T-cell (primary cell): Measurements from ENCODE around the gene AIRE. TPM values are rescaled to one million over a fixed set of nuclear protein-coding genes. Genes with fewer than 3 reads are reported as not detected.

ENCODE experiments used
- ATAC-seq, 4 experiments: fragments of 200-7000 bp in 3 of 4; fragments of 150-1000 bp in 1 of 4; cut with Tn5 transposase; replicated peaks in 1 of 4; 1 replicate in 3 of 4; 2 replicates in 1 of 4; pipeline ENCODE4 v1.10.0; 2021; ENCODE audit warnings: moderate library complexity in 3 of 4, mild to moderate bottlenecking in 2 of 4, moderate number of reproducible peaks in 1 of 4
- CTCF ChIA-PET, 2 donors: fragments of 300-600 bp; sonication (Branson Sonifier 250); formaldehyde crosslinking; loops; one replicate each; lab custom pipeline; 2022; ENCODE audit warnings: antibody characterized with exemption in 2 of 2; lab: Charles Lee
- POLR2A ChIA-PET, 2 donors: fragments of 300-600 bp; sonication (Branson Sonifier 250); formaldehyde crosslinking; loops; one replicate each; lab custom pipeline; 2022; ENCODE audit warnings: antibody characterized with exemption in 2 of 2; lab: Charles Lee
- DNase-seq, 35 experiments: peaks; one replicate each; pipeline versions ENCODE4 v3.0.0 to v3.0.0-alpha.2; 2013 to 2023
- H3K27ac ChIP-seq: one replicate; pipeline ENCODE4 v1.5.1; 2013; ENCODE audit warnings: low read length
- H3K27me3 ChIP-seq, 2 experiments: replicated peaks in 1 of 2; 1 replicate in 1 of 2; 2 replicates in 1 of 2; pipeline versions ENCODE4 v1.6.1 to v1.7.0; 2013; ENCODE audit warnings: low read length in 1 of 2, mixed read lengths in 1 of 2; ENCODE audit not compliant: control insufficient read depth in 2 of 2, insufficient read depth in 2 of 2; ENCODE audit errors: extremely low read depth in 1 of 2
- H3K36me3 ChIP-seq, 2 donors: 1 replicate in 1 of 2; 2 replicates in 1 of 2; pipeline versions ENCODE4 v1.6.1 to v1.7.0; 2013; ENCODE audit warnings: low read length in 1 of 2; ENCODE audit not compliant: control insufficient read depth in 2 of 2, insufficient read depth in 1 of 2; ENCODE audit errors: extremely low read depth in 1 of 2
- H3K4me1 ChIP-seq, 2 experiments: 1 replicate in 1 of 2; 2 replicates in 1 of 2; pipeline versions ENCODE4 v1.6.1 to v1.7.0; 2013; ENCODE audit warnings: low read length in 2 of 2, mixed read lengths in 1 of 2; ENCODE audit not compliant: insufficient read depth in 2 of 2, control insufficient read depth in 1 of 2; ENCODE audit errors: extremely low read depth in 1 of 2
- H3K4me3 ChIP-seq, 2 donors: 1 replicate in 1 of 2; 2 replicates in 1 of 2; pipeline versions ENCODE4 v1.5.1 to v1.7.0; 2013; ENCODE audit warnings: mild to moderate bottlenecking in 2 of 2, low read length in 1 of 2, moderate library complexity in 1 of 2; ENCODE audit not compliant: control insufficient read depth in 1 of 2; ENCODE audit errors: extremely low read depth in 1 of 2
- H3K9me3 ChIP-seq: 2 replicates; pipeline ENCODE4 v1.7.0; 2013
- H3K27ac Mint-ChIP-seq, 2 donors: one replicate each; pipeline ENCODE4 v1.8.0; 2020 to 2021; ENCODE audit warnings: mild to moderate bottlenecking in 2 of 2, mixed read lengths in 2 of 2
- H3K27me3 Mint-ChIP-seq, 2 donors: one replicate each; pipeline ENCODE4 v1.8.0; 2021 to 2022; ENCODE audit warnings: mixed read lengths in 2 of 2
- H3K36me3 Mint-ChIP-seq: one replicate; pipeline ENCODE4 v1.8.0; 2021; ENCODE audit warnings: mixed read lengths
- H3K4me1 Mint-ChIP-seq, 3 donors: one replicate each; pipeline ENCODE4 v1.8.0; 2020 to 2022; ENCODE audit warnings: mixed read lengths in 3 of 3, mild to moderate bottlenecking in 1 of 3
- H3K4me3 Mint-ChIP-seq, 3 donors: one replicate each; pipeline ENCODE4 v1.8.0; 2020 to 2022; ENCODE audit warnings: mild to moderate bottlenecking in 3 of 3, mixed read lengths in 3 of 3, moderate library complexity in 3 of 3
- H3K9me3 Mint-ChIP-seq, 3 donors: one replicate each; pipeline ENCODE4 v1.8.0; 2020 to 2022; ENCODE audit warnings: mixed read lengths in 3 of 3
- WGBS: methylation state at CpG from one replicate; pipeline ENCODE4 v1.1.5; 2013; ENCODE audit warnings: missing lambda C conversion rate; ENCODE audit not compliant: insufficient coverage; 5-methylcytosine and 5-hydroxymethylcytosine counted together
- total RNA-seq, 35 experiments: library from RNA in 6 of 35; stranded (reverse) in 6 of 35; fragments of 120-200 nt in 1 of 35; gene quantifications; one replicate each; pipeline versions ENCODE4 v1.2.1 to v1.2.4 and lab custom pipeline; 2013 to 2026

The AIRE gene
- total RNA-seq, 5 donors from 2014 or later (not counting 1 experiment from before 2014, with no cell fraction given): 0.10 to 1.2 (median 0.47) TPM; not detected in 1

GRCh38 chr21:44314561-44314960 is 28.9 kb downstream of the AIRE start:
- no peaks in the 10 kb centered on the region for H3K9me3 ChIP-seq
- no peak overlapping the region for H3K4me3 Mint-ChIP-seq
- no peaks in the 10 kb centered on the region for H3K9me3 Mint-ChIP-seq
- peaks cover 16% of the 10 kb centered on the region for H3K36me3 Mint-ChIP-seq
- H3K4me3 ChIP-seq: no peak overlapping the region
- H3K36me3 ChIP-seq: peaks cover 37 to 71% of the 10 kb centered on the region in 2 donors
- no peaks in the 10 kb centered on the region for H3K27me3 ChIP-seq
- no peaks in the 10 kb centered on the region for H3K4me1 Mint-ChIP-seq
- no peaks in the 10 kb centered on the region for H3K4me1 ChIP-seq
- POLR2A ChIA-PET: no interaction called here
- H3K27ac Mint-ChIP-seq: no peak overlapping the region
- no peaks in the 10 kb centered on the region for H3K27me3 Mint-ChIP-seq
- CTCF ChIA-PET: interaction anchor here in 1 of 2 donors (0.5 kb wide), 1 partner anchor 1460 kb away, joined by 3 read pairs; no protein-coding TSS in a partner anchor
- 96% methylated on average over 8 of the region's 11 CpGs for WGBS
- DNase-seq: no peak
- no peak overlapping the region for H3K27ac ChIP-seq
- no peak for ATAC-seq

GRCh38 chr21:44315691-44316203 is 30.1 kb downstream of the AIRE start:
- Mint-ChIP-seq H3K4me3 (no peak overlapping the region), H3K9me3 (no peaks in the 10 kb centered on the region), H3K27ac (no peak overlapping the region), H3K36me3 (peaks cover 16% of the 10 kb centered on the region), H3K27me3 (no peaks in the 10 kb centered on the region), H3K4me1 (no peaks in the 10 kb centered on the region)
- no peaks in the 10 kb centered on the region for H3K9me3 ChIP-seq
- ChIA-PET POLR2A (no interaction called here), CTCF (no interaction called here)
- 98% methylated on average over 9 of the region's 16 CpGs for WGBS
- no peaks in the 10 kb centered on the region for H3K27me3 ChIP-seq
- no peaks in the 10 kb centered on the region for H3K4me1 ChIP-seq
- ATAC-seq (no peak), DNase-seq (no peak)
- no peak overlapping the region for H3K27ac ChIP-seq
- H3K4me3 ChIP-seq: no peak overlapping the region
- H3K36me3 ChIP-seq: peaks cover 34 to 70% of the 10 kb centered on the region in 2 donors

GRCh38 chr21:44316277-44316900 is 30.7 kb downstream of the AIRE start:
- H3K4me1 ChIP-seq: no peaks in the 10 kb centered on the region
- H3K36me3 ChIP-seq: peaks cover 27 to 65% of the 10 kb centered on the region in 2 donors
- ATAC-seq (no peak), DNase-seq (no peak)
- H3K9me3 ChIP-seq: no peaks in the 10 kb centered on the region
- no peak overlapping the region for H3K4me3 ChIP-seq
- H3K4me3 Mint-ChIP-seq: no peak overlapping the region
- POLR2A ChIA-PET: no interaction called here
- H3K27me3 ChIP-seq: no peaks in the 10 kb centered on the region
- no peaks in the 10 kb centered on the region for H3K27me3 Mint-ChIP-seq
- no peaks in the 10 kb centered on the region for H3K4me1 Mint-ChIP-seq
- peaks cover 10% of the 10 kb centered on the region for H3K36me3 Mint-ChIP-seq
- H3K27ac ChIP-seq: no peak overlapping the region
- CTCF ChIA-PET: no interaction called here
- H3K9me3 Mint-ChIP-seq: no peaks in the 10 kb centered on the region
- WGBS: 94% methylated on average over 24 of the region's 27 CpGs
- no peak overlapping the region for H3K27ac Mint-ChIP-seq

GRCh38 chr21:44317241-44317782 is 31.6 kb downstream of the AIRE start:
- Histone ChIP-seq H3K27ac (no peak overlapping the region), H3K27me3 (no peaks in the 10 kb centered on the region), H3K4me3 (no peak overlapping the region), H3K4me1 (no peaks in the 10 kb centered on the region), H3K36me3 (peaks cover 19 to 66% of the 10 kb centered on the region in 2 donors), H3K9me3 (no peaks in the 10 kb centered on the region)
- Mint-ChIP-seq H3K27ac (no peak overlapping the region), H3K36me3 (peaks cover 6% of the 10 kb centered on the region), H3K27me3 (no peaks in the 10 kb centered on the region), H3K9me3 (no peaks in the 10 kb centered on the region), H3K4me1 (no peaks in the 10 kb centered on the region), H3K4me3 (no peak overlapping the region)
- ChIA-PET CTCF (no interaction called here), POLR2A (no interaction called here)
- ATAC-seq: no peak
- DNase-seq: no peak
- 98% methylated on average over 19 of the region's 19 CpGs for WGBS

- DNase-seq: no peak
These were observed 32.2 kb downstream of the AIRE start for GRCh38 chr21:44317871-44318270.

GRCh38 chr21:44318489-44319285 is 33.0 kb downstream of the AIRE start:
- H3K36me3 Mint-ChIP-seq: peaks cover 6% of the 10 kb centered on the region
- DNase-seq: no peak
- Histone ChIP-seq H3K27ac (no peak overlapping the region), H3K36me3 (peaks cover 11 to 62% of the 10 kb centered on the region in 2 donors), H3K27me3 (no peaks in the 10 kb centered on the region), H3K9me3 (no peaks in the 10 kb centered on the region), H3K4me3 (no peak overlapping the region), H3K4me1 (no peaks in the 10 kb centered on the region)
- no peaks in the 10 kb centered on the region for H3K4me1 Mint-ChIP-seq
- 93% methylated on average over 18 of the region's 25 CpGs for WGBS
- H3K4me3 Mint-ChIP-seq: no peak overlapping the region
- no peak for ATAC-seq
- H3K27me3 Mint-ChIP-seq: no peaks in the 10 kb centered on the region
- H3K27ac Mint-ChIP-seq: no peak overlapping the region
- ChIA-PET POLR2A (interaction anchor here in 1 of 2 donors (0.7 kb wide), 1 partner anchor 338 kb away, joined by 4 read pairs; no protein-coding TSS in a partner anchor), CTCF (no interaction called here)
- no peaks in the 10 kb centered on the region for H3K9me3 Mint-ChIP-seq

More at GRCh38 chr21:44317871-44318270, 32.2 kb downstream of the AIRE start:
- H3K27me3 ChIP-seq: no peaks in the 10 kb centered on the region
- no peaks in the 10 kb centered on the region for H3K4me1 ChIP-seq
- no peaks in the 10 kb centered on the region for H3K9me3 ChIP-seq
- no peak overlapping the region for H3K4me3 Mint-ChIP-seq
- H3K4me3 ChIP-seq: no peak overlapping the region
- no peak overlapping the region for H3K27ac ChIP-seq
- H3K36me3 ChIP-seq: peaks cover 13 to 67% of the 10 kb centered on the region in 2 donors
- H3K27me3 Mint-ChIP-seq: no peaks in the 10 kb centered on the region
- ChIA-PET POLR2A (no interaction called here), CTCF (no interaction called here)
- H3K36me3 Mint-ChIP-seq: peaks cover 6% of the 10 kb centered on the region
- no peak for ATAC-seq
- H3K4me1 Mint-ChIP-seq: no peaks in the 10 kb centered on the region
- H3K27ac Mint-ChIP-seq: no peak overlapping the region
- no peaks in the 10 kb centered on the region for H3K9me3 Mint-ChIP-seq
- 94% methylated on average over 22 of the region's 22 CpGs for WGBS
